CD4-positive, alpha-beta T cell treated with Interleukin-6 at 100 ng/mL for 8 hours (primary cell): ENCODE results near the gene RFTN1.

Experiments
- DNase-seq: peaks from one replicate; pipeline ENCODE4 v3.0.0-alpha.2; 2020; ENCODE audit warnings: mixed read lengths, low spot score

RFTN1 gene

GRCh38 chr3:16528581-16528993, 15.1 kb upstream of the RFTN1 start:
- no peak for DNase-seq

- DNase-seq, result no peak
These were observed 14.6 kb upstream of the RFTN1 start for GRCh38 chr3:16528106-16528505.

- no peak for DNase-seq
These were observed 10.7 kb upstream of the RFTN1 start for GRCh38 chr3:16524196-16524595.

DNA sequence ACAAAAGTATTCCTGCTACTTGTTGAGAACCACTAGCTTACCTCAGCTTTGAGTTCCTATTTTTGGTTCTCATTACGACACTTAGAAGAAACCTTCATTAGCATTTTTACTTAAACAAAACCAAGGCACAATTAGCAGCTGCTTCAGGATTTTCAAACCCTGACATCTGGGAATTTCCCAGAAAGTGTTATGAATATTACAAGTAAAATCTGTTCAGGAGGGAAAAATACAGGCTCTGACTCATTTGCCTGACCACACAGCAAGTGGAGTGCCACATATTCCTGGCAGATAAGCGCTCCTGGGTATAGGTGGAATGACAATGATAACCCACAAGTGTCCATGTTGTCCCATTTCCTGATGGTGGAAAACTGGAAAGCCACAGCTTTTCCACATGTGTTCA, 10.3 kb upstream of the RFTN1 start:
- DNase-seq, result no peak

- DNase-seq, result no peak
These were observed 9.3 kb upstream of the RFTN1 start for GRCh38 chr3:16522834-16523233.

- no peak for DNase-seq
These were observed 7.7 kb upstream of the RFTN1 start for GRCh38 chr3:16520970-16521881.

DNA sequence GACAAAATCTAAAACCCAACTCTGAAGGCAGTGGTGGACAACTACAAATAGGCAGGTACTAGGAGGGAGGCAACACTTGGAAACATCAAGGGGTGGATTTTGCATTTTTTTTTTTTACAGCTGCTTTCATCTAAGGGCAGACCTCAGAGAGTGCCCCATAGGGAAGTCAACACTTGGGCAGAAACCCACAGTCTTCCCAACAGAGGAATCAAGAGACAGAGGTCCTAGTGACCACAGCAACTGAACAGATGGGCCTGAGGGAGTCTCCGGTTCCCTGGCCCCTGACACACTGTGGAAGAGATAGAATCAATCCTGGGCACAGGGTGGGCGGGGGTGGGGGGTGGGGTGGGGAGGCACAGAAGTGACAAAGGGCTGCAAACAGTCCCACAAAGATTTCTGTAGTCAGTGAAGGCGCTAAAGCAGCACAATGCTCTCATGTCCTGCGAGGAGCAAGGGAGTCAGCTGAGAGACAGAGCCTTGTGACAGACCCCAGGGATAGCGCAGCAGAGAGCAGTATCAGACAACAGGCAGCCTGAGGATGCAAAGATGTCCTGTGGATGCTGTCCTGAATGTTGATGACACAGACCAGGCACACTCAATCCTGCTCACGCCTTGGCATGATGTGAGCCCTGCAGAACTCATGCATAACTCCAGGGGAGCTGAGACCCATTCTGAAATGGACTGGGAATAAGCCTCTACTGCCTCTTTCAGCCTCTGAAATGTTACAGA, 6.9 kb upstream of the RFTN1 start:
- DNase-seq, result no peak

DNA sequence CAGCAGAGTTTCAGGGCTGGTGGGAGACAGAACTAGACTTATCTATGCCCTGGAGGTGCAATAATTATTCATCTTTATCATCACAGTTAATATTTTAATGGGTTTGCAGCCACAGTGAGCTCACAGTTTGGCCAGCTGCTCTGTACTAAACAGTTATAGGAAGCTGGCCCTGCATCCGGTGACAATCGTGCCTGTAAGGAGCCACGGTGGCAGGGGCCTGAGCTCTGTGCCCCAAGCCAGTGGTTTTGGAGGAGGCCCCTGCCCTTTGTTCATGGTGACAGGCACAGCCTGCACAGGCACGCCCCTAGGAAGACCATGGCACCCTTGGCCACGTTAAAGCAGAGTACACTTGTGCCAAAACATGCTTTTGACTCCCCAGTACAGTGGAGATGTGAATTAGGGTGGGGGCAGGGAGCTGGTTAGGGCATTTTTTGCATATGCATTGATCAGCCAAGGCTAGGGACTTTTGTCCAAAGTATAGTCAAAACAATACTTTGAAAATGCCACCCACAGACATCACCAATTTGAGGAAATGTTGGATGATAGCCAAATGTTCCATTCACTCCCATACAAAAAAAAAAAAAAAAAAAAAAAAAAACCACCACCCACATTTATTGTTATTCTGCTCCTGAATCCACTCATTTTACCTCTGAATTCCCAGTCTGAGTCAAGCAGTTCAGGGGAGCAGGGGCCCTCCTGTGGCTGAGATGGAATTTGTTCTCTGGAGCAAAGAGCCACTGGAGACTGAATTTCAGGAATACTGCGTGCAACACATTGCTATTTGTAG, 3.4 kb upstream of the RFTN1 start:
- no peak for DNase-seq

DNA sequence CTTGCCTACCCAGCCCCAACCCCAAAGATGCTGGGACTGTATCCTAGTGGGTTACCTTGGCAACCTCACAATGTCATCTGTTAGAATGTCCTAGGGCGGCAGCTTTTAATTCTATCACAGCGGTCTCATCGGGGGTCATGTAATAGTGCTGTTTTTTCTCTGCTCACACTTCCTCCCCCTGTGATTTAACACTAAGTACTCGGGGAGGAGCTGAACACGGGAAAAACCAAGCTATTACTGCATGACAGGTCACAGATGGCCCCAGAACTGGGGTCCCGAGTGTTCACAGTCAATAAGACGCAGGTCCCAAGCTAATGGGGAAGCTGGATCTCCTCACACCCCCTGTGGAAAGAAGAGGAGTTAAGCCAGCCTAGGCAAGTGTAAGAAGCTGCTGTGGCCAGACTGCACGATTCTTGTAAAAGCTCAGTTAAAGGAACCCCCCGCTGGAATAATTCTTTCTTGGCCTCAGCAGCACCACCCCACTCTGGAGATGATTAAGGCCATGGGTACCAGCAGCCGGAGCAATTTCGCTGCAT, 2.5 kb upstream of the RFTN1 start:
- DNase-seq, result no peak

DNA sequence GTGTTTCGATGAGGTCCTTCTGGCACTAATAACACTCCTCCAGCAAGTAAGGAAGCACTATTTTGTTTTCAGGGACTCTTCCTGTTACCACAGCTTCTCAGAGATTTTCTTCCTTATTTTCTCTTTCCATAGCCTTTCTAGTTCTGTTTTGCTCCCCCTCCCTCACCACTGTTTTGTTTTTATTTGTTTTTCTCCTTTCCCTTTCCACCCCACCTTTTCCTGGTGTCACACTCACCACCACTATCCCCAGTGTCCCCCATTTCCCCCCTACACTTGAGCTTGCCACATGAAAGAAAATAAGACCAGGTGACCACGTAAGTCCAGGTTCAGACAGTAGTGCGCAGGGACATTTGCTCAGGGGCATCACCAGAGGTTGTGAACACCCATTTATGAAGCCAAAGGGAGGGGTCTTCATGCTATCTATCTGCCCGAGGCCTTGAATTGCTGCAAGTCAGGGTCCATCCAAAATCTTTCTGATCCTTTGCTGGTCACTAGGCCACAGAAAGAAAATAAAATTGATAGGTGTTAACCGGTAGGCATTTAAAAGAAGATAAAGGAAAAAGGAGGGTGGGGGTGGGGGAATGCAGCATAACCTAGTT, 1.4 kb upstream of the RFTN1 start:
- no peak for DNase-seq

DNA sequence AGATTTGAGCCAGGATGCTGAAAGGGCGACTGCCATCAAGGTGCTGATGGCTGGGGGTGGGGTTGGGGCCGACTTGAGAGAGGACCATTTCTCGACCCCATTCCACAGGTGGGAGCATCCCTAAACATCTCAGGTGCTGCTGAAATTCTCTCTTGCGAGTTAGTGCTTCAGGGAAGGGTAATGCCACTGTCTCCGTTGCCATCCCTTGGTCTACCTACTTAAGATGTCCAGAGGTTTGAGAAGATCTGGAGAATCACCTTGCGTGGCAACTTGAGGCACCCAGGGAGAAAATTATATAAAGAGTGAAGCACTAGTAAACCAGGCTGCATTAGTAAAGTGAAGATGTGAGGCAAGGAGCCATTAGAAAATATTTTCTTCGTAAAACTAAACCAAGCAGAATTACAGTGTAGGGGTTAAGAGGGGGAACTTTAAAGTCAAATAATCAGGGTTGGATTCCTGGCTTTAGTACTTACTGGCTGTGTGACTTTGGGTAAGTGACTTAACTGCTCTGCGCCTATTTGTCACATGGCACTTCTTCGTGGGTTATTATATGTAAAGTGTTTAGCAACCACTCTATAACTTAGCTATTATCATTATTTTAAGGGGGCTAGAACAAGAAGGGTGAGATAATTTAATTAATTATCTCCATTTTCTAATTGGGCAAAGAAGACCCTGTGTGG, 662 bp upstream of the RFTN1 start:
- no peak for DNase-seq

GRCh38 chr3:16512435-16513140, 911 bp downstream of the RFTN1 start:
- DNase-seq, result peak; percentile 45

GRCh38 chr3:16511681-16512434, 1.6 kb downstream of the RFTN1 start:
- DNase-seq, result peak; percentile 76

- DNase-seq, result no peak
These were observed 2.7 kb downstream of the RFTN1 start for GRCh38 chr3:16510620-16511319.

- DNase-seq, result no peak
These were observed 3.5 kb downstream of the RFTN1 start for GRCh38 chr3:16509721-16510619.

GRCh38 chr3:16508591-16508995, 4.9 kb downstream of the RFTN1 start:
- no peak for DNase-seq

- no peak for DNase-seq
These were observed 5.3 kb downstream of the RFTN1 start for GRCh38 chr3:16508243-16508578.

DNA sequence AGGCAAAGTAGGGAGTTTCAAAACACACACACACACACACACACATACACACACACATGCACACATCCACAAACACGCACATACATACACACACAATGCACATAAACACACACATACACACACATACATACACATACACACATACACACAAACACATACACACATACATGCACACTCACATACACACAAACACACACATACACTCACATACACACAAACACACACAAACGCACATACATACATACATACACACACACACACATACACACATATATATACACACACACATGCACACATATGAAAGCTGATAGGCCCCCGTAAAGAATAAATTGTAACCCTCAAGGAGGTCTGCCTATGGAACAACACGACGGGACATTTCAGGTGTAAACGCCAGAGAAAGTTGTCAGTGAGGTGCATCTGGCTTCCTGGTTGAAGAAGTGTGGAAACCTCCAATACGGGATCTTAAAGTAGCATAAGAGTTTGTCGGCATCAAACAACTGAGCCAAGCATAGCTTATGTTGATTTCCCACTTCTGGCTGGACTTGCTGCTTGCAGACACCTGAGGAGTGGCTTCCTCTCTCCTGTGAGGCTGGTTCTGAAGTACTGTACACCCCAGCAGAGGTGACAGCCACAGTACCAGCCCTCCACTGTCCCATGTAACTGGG, 5.8 kb downstream of the RFTN1 start:
- no peak for DNase-seq
